AG04450 (cell line): ENCODE data around the gene MANSC1. TPM values are rescaled to one million over a fixed set of nuclear protein-coding genes. Genes with fewer than 3 reads are reported as not detected.

ENCODE experiments used
- CTCF ChIA-PET: fragments of 300-600, 350-600 bp; formaldehyde crosslinking; extraction: SDS; loops from one replicate; lab custom pipeline; 2022; ENCODE audit warnings: antibody characterized with exemption, inconsistent platforms; lab: Charles Lee
- POLR2A ChIA-PET: fragments of 350-600 bp; formaldehyde crosslinking; extraction: SDS; loops from one replicate; lab custom pipeline; 2021; ENCODE audit warnings: antibody characterized with exemption, inconsistent platforms; lab: Yijun Ruan, JAX
- DNase-seq: peaks from one replicate; pipeline ENCODE4 v3.0.0-alpha.2; 2011; ENCODE audit warnings: low read depth, low spot score
- H3K27ac ChIP-seq: one replicate; pipeline ENCODE4 v1.5.1; 2012; ENCODE audit warnings: low read depth, low read length, control low read depth
- H3K27me3 ChIP-seq: one replicate; pipeline ENCODE4 v1.6.0; 2012; ENCODE audit warnings: low read length; ENCODE audit not compliant: control insufficient read depth, insufficient read depth
- H3K4me3 ChIP-seq: 2 replicates; pipeline ENCODE4 v1.5.1; 2011; ENCODE audit warnings: mild to moderate bottlenecking, low read depth, low read length, control low read depth
- H3K9me3 ChIP-seq: 2 replicates; pipeline ENCODE4 v1.5.1; 2012; ENCODE audit warnings: low read length; ENCODE audit not compliant: control insufficient read depth, insufficient read depth
- CTCF ChIP-seq: IDR thresholded peaks from 2 replicates; pipeline ENCODE4 v1.5.1; 2011; ENCODE audit warnings: low read depth, low read length, control low read depth, inconsistent platforms
- polyA plus RNA-seq: library from polyadenylated mRNA; depleted of rRNA; stranded (reverse); fragments of >200 nt; gene quantifications from 2 replicates; pipeline ENCODE4 v1.2.3, GENCODE V29; 2011

MANSC1 gene
- polyA plus RNA-seq, 1 experiment = 2.8 TPM

- ChIA-PET POLR2A (no interaction called here), CTCF (no interaction called here)
- no peak for DNase-seq
- H3K4me3 ChIP-seq = no peak overlapping the region
- no peaks in the 10 kb centered on the region for H3K9me3 ChIP-seq
- no peak for TF ChIP-seq CTCF
- no peaks in the 10 kb centered on the region for H3K27me3 ChIP-seq
- H3K27ac ChIP-seq = no peak overlapping the region
These were observed 31.9 kb upstream of the MANSC1 start for GRCh38 chr12:12381982-12382381.

DNA sequence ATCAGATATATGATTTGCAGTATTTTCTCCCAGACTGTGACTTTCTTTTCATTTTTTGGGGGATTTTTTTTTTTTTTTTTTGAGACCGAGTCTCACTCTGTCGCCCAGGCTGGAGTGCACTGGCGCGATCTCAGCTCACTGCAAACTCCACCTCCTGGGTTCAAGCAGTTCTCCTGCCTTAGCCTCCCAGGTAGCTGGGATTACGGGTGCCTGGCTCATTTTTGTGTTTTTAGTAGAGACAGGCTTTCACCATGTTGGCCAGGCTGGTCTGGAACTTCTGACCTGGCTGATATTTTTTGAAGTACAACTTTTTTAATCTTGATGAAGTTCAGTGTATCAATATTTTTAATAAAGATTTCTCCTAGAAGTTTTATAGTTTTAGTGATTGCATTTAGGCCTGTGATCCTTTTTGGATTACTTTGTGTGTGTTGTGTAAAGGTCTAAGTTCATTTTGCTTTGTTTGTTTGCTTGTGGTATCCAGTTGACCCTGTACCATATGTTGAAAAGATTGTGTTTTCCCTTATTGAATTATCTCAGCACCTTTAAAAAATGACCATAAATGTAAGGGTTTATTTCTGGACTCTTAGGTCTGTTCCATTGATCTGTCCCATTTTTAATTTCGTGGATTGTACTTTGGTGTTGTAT, 31.0 kb upstream of the MANSC1 start:
- CTCF ChIA-PET = interaction anchor here (2.2 kb wide), 1 partner anchor 275 kb away, joined by 8 read pairs; no protein-coding TSS in a partner anchor
- Histone ChIP-seq H3K27ac (no peak overlapping the region), H3K9me3 (no peaks in the 10 kb centered on the region)

GRCh38 chr12:12379831-12380730, 30.0 kb upstream of the MANSC1 start:
- H3K27ac ChIP-seq = no peak overlapping the region
- H3K4me3 ChIP-seq = no peak overlapping the region
- POLR2A ChIA-PET = interaction anchor here (0.6 kb wide), 1 partner anchor 51 kb away, joined by 4 read pairs; no protein-coding TSS in a partner anchor
- no peaks in the 10 kb centered on the region for H3K27me3 ChIP-seq
- DNase-seq = no peak
- TF ChIP-seq CTCF = no peak
- H3K9me3 ChIP-seq = no peaks in the 10 kb centered on the region
- CTCF ChIA-PET = interaction anchor here (0.5 to 2.2 kb wide), 6 partner anchors 183 to 347 kb away, joined by 3 to 8 read pairs (median 6); partner anchors contain the start of gene DUSP16

More for the DNA sequence above, 31.0 kb upstream of the MANSC1 start:
- TF ChIP-seq CTCF = no peak
- Histone ChIP-seq H3K27me3 (no peaks in the 10 kb centered on the region), H3K4me3 (no peak overlapping the region)
- no peak for DNase-seq
- POLR2A ChIA-PET = no interaction called here

- Histone ChIP-seq H3K4me3 (no peak overlapping the region), H3K9me3 (no peaks in the 10 kb centered on the region), H3K27ac (no peak overlapping the region), H3K27me3 (no peaks in the 10 kb centered on the region)
- no peak for DNase-seq
- ChIA-PET POLR2A (interaction anchor here (0.6 kb wide), 1 partner anchor 19 kb away, joined by 7 read pairs; no protein-coding TSS in a partner anchor), CTCF (interaction anchor here (0.7 to 2.9 kb wide), 5 partner anchors 186 to 358 kb away, joined by 3 to 12 read pairs (median 5); no protein-coding TSS in a partner anchor)
- TF ChIP-seq CTCF = no peak
These were observed 28.6 kb upstream of the MANSC1 start for GRCh38 chr12:12378616-12379015.
